H1 (cell line): ENCODE measurements around the gene DPYD. TPM values are rescaled to one million over a fixed set of nuclear protein-coding genes. Genes with fewer than 3 reads are reported as not detected.

Source experiments
- CTCF ChIA-PET: fragments of 300-600 bp; sonication (Branson Sonifier 250); formaldehyde crosslinking; loops from one replicate; lab custom pipeline; 2021; ENCODE audit not compliant: partially characterized antibody; lab: Charles Lee
- POLR2A ChIA-PET: fragments of 300-600 bp; sonication (Branson Sonifier 250); formaldehyde crosslinking; loops from one replicate; lab custom pipeline; 2021; ENCODE audit warnings: inconsistent platforms; ENCODE audit not compliant: partially characterized antibody; lab: Charles Lee
- DNase-seq, 2 experiments: peaks; one replicate each; pipeline versions ENCODE4 v3.0.0 to v3.0.0-alpha.2; 2010 to 2022; ENCODE audit warnings: low spot score in 2 of 2, low read depth in 1 of 2, mixed read lengths in 1 of 2
- FAIRE-seq: peaks from 2 replicates; lab custom pipeline; 2011; peaks lifted over from hg19 to GRCh38; lab: Jason Lieb, UNC
- H2AFZ ChIP-seq: 2 replicates; pipeline ENCODE4 v1.8.1; 2012; ENCODE audit warnings: low read length, inconsistent platforms
- H2AK5ac ChIP-seq: 2 replicates; pipeline ENCODE4 v1.6.1; 2013; ENCODE audit warnings: low read depth, low read length
- H2BK120ac ChIP-seq: replicated peaks from 2 replicates; pipeline ENCODE3; 2013; ENCODE audit warnings: low read depth, low read length, inconsistent platforms
- H2BK12ac ChIP-seq: 2 replicates; pipeline ENCODE4 v1.6.1; 2013; ENCODE audit warnings: low read depth, low read length
- H2BK15ac ChIP-seq: 2 replicates; pipeline ENCODE4 v1.6.1; 2013; ENCODE audit warnings: low read length
- H2BK20ac ChIP-seq: 2 replicates; pipeline ENCODE4 v1.6.1; 2013; ENCODE audit warnings: low read length
- H2BK5ac ChIP-seq: 2 replicates; pipeline ENCODE4 v1.6.1; 2013; ENCODE audit warnings: low read depth, low read length
- H3K14ac ChIP-seq: 2 replicates; pipeline ENCODE4 v1.6.1; 2013; ENCODE audit warnings: inconsistent platforms; ENCODE audit not compliant: insufficient read length
- H3K18ac ChIP-seq: 2 replicates; pipeline ENCODE4 v1.6.1; 2013; ENCODE audit warnings: low read length; ENCODE audit errors: extremely low read depth
- H3K23ac ChIP-seq: 2 replicates; pipeline ENCODE4 v1.6.1; 2013; ENCODE audit warnings: inconsistent platforms; ENCODE audit not compliant: insufficient read length
- H3K23me2 ChIP-seq: 2 replicates; pipeline ENCODE4 v1.6.1; 2013; ENCODE audit warnings: low read depth, low read length
- H3K27ac ChIP-seq: 2 replicates; pipeline ENCODE4 v1.6.1; 2011; ENCODE audit warnings: low read depth, low read length, inconsistent platforms
- H3K27me3 ChIP-seq, 4 experiments: replicated peaks in 1 of 4; 1 replicate in 1 of 4; 2 replicates in 3 of 4; pipeline versions ENCODE4 v1.6.1 to v1.8.1; 2011 to 2013; ENCODE audit warnings: low read length in 3 of 4, mild to moderate bottlenecking in 3 of 4, inconsistent platforms in 2 of 4, mixed read lengths in 2 of 4, moderate library complexity in 1 of 4; ENCODE audit not compliant: control insufficient read depth in 3 of 4, insufficient read depth in 3 of 4; ENCODE audit errors: extremely low read depth in 1 of 4
- H3K36me3 ChIP-seq, 4 experiments: 2 replicates each; pipeline versions ENCODE4 v1.6.1 to v1.8.1; 2011 to 2013; ENCODE audit warnings: mild to moderate bottlenecking in 4 of 4, low read length in 3 of 4, moderate library complexity in 2 of 4, control low read depth in 1 of 4, inconsistent platforms in 1 of 4; ENCODE audit not compliant: insufficient read depth in 4 of 4, control insufficient read depth in 2 of 4
- H3K4ac ChIP-seq: replicated peaks from 2 replicates; pipeline ENCODE3; 2013; ENCODE audit warnings: low read length, low read depth, mixed read lengths, inconsistent platforms; ENCODE audit not compliant: insufficient read length
- H3K4me1 ChIP-seq, 4 experiments: replicated peaks in 1 of 4; 1 replicate in 1 of 4; 2 replicates in 3 of 4; pipeline versions ENCODE4 v1.6.1 to v1.8.1; 2011 to 2013; ENCODE audit warnings: low read length in 3 of 4, inconsistent platforms in 2 of 4, mixed read lengths in 1 of 4; ENCODE audit not compliant: insufficient read depth in 4 of 4, control insufficient read depth in 3 of 4
- H3K4me2 ChIP-seq, 2 experiments: 2 replicates each; pipeline versions ENCODE4 v1.6.1 to v1.8.1; 2011 to 2013; ENCODE audit warnings: low read depth in 2 of 2, low read length in 2 of 2, control low read depth in 1 of 2, inconsistent platforms in 1 of 2, mild to moderate bottlenecking in 1 of 2; ENCODE audit not compliant: insufficient read depth in 1 of 2
- H3K4me3 ChIP-seq, 4 experiments: fragments of 200-600, 300-600 bp in 1 of 4; sonication (generic), shearing (Covaris generic), sonication (Bioruptor Twin) in 1 of 4; 2 replicates each; pipeline versions ENCODE4 v1.5.1 to v1.8.1; 2011 to 2016; ENCODE audit warnings: low read length in 4 of 4, low read depth in 3 of 4, control low read depth in 2 of 4, inconsistent platforms in 2 of 4, mild to moderate bottlenecking in 2 of 4, mixed read lengths in 1 of 4, moderate library complexity in 1 of 4; ENCODE audit not compliant: insufficient read depth in 2 of 4; ENCODE audit errors: extremely low read depth in 1 of 4
- H3K56ac ChIP-seq: replicated peaks from 2 replicates; pipeline ENCODE3; 2013; ENCODE audit warnings: low read depth, mild to moderate bottlenecking, mixed read lengths, low read length, inconsistent platforms; ENCODE audit not compliant: insufficient read length
- H3K79me1 ChIP-seq: 2 replicates; pipeline ENCODE4 v1.6.1; 2013; ENCODE audit warnings: low read depth, low read length, control low read depth
- H3K79me2 ChIP-seq, 2 experiments: 2 replicates each; pipeline versions ENCODE4 v1.6.1 to v1.8.1; 2012 to 2013; ENCODE audit warnings: low read length in 2 of 2, mild to moderate bottlenecking in 2 of 2, inconsistent platforms in 1 of 2; ENCODE audit not compliant: insufficient read depth in 2 of 2, control insufficient read depth in 1 of 2
- H3K9ac ChIP-seq, 4 experiments: replicated peaks in 1 of 4; 1 replicate in 1 of 4; 2 replicates in 3 of 4; pipeline versions ENCODE4 v1.6.1 to v1.8.1; 2011 to 2013; ENCODE audit warnings: low read depth in 3 of 4, low read length in 3 of 4, control low read depth in 2 of 4, mild to moderate bottlenecking in 2 of 4, moderate library complexity in 2 of 4, inconsistent platforms in 1 of 4; ENCODE audit errors: extremely low read depth in 1 of 4
- H3K9me3 ChIP-seq, 2 experiments: 2 replicates each; pipeline versions ENCODE4 v1.6.1 to v1.8.1; 2012 to 2013; ENCODE audit warnings: mild to moderate bottlenecking in 2 of 2, moderate library complexity in 2 of 2, control low read depth in 1 of 2, inconsistent platforms in 1 of 2, low read depth in 1 of 2, low read length in 1 of 2, mixed read lengths in 1 of 2; ENCODE audit not compliant: insufficient read depth in 2 of 2
- H4K20me1 ChIP-seq, 2 experiments: replicated peaks in 1 of 2; 2 replicates each; pipeline versions ENCODE3 to v1.8.1; 2011 to 2013; ENCODE audit warnings: inconsistent platforms in 2 of 2, low read length in 2 of 2, mild to moderate bottlenecking in 1 of 2; ENCODE audit not compliant: insufficient read depth in 2 of 2, control insufficient read depth in 1 of 2
- H4K5ac ChIP-seq: 2 replicates; pipeline ENCODE4 v1.6.1; 2013; ENCODE audit warnings: low read length, low read depth, mixed read lengths, inconsistent platforms; ENCODE audit not compliant: insufficient read length
- H4K8ac ChIP-seq: 2 replicates; pipeline ENCODE4 v1.8.0; 2013; ENCODE audit warnings: mild to moderate bottlenecking, moderate library complexity, low read length, inconsistent platforms; ENCODE audit not compliant: insufficient read depth; ENCODE audit errors: extremely low read depth
- H4K91ac ChIP-seq: replicated peaks from 2 replicates; pipeline ENCODE3; 2013; ENCODE audit warnings: low read length, mixed read lengths, inconsistent platforms; ENCODE audit not compliant: insufficient read length
- BCL11A ChIP-seq, 2 experiments: IDR thresholded peaks; one replicate each; pipeline ENCODE4 v1.6.1; 2011; ENCODE audit warnings: low read depth in 2 of 2, low read length in 2 of 2, mild to moderate bottlenecking in 2 of 2
- CTCF ChIP-seq, 3 experiments: IDR thresholded peaks; 1 replicate in 2 of 3; 2 replicates in 1 of 3; pipeline versions ENCODE4 v1.5.1 to v1.6.1; 2011; ENCODE audit warnings: low read length in 3 of 3, mild to moderate bottlenecking in 3 of 3, inconsistent platforms in 2 of 3, low read depth in 1 of 3, moderate library complexity in 1 of 3; ENCODE audit not compliant: insufficient read depth in 1 of 3; ENCODE audit errors: control extremely low read depth in 1 of 3
- E2F6 ChIP-seq: IDR thresholded peaks from 2 replicates; pipeline ENCODE4 v1.6.1; 2012; ENCODE audit warnings: inconsistent platforms
- EZH2 ChIP-seq: fragments of 200-600 bp; sonication (generic); IDR thresholded peaks from 2 replicates; pipeline ENCODE4 v1.7.1; 2012; ENCODE audit warnings: low read depth, mild to moderate bottlenecking, moderate library complexity, low read length, inconsistent platforms; ENCODE audit not compliant: severe bottlenecking
- SP2 ChIP-seq: IDR thresholded peaks from 2 replicates; pipeline ENCODE4 v1.6.1; 2012; ENCODE audit warnings: mild to moderate bottlenecking, low read length, inconsistent platforms
- YY1 ChIP-seq: IDR thresholded peaks from 2 replicates; pipeline ENCODE4 v1.6.1; 2011; ENCODE audit warnings: low read depth, mild to moderate bottlenecking, low read length
- ZNF274 ChIP-seq: IDR thresholded peaks from 2 replicates; pipeline ENCODE4 v1.7.0; 2012; ENCODE audit warnings: low read length, borderline replicate concordance; ENCODE audit errors: extremely low read depth
- WGBS, 2 experiments: shearing (Covaris generic) in 1 of 2; methylation state at CpG; one replicate each; pipeline versions ENCODE4 v1.1.6 to v1.1.7; 2013 to 2015; ENCODE audit warnings: low lambda C conversion rate in 2 of 2, mixed read lengths in 2 of 2, inconsistent platforms in 1 of 2, low coverage in 1 of 2, missing lambda C conversion rate in 1 of 2; ENCODE audit not compliant: insufficient replicate concordance in 2 of 2, insufficient coverage in 1 of 2, insufficient read length in 1 of 2; ENCODE audit errors: extremely low coverage in 1 of 2, missing lambda C conversion rate in 1 of 2; 5-methylcytosine and 5-hydroxymethylcytosine counted together
- polyA plus RNA-seq, 7 experiments: library from polyadenylated mRNA; depleted of rRNA in 3 of 7; stranded (reverse) in 5 of 7; unstranded in 2 of 7; fragments of >200 nt in 5 of 7; fragments of 200-250 nt in 2 of 7; gene quantifications; 1 replicate in 5 of 7; 2 replicates in 1 of 7; 4 replicates in 1 of 7; pipeline versions ENCODE4 v1.2.1 to v1.2.3, GENCODE V29; 2011 to 2013; ENCODE audit warnings: missing spikeins in 2 of 7, mixed read lengths in 2 of 7
- total RNA-seq: library from RNA; stranded (reverse); fragmentation: NEBNext Ultra II Directional; extraction: Animal tissue kit (Norgen Biotek cat#: 25700); gene quantifications from 2 replicates; pipeline ENCODE4 v1.2.1, GENCODE V29; 2021

DPYD gene
- total and polyA plus RNA-seq, 2 of the 8 experiments (the other 6 are each of a cell fraction or from before 2014, with no cell fraction given): 0.29 to 0.73 TPM

- no peaks in the 10 kb centered on the region for H3K9me3 ChIP-seq
- TF ChIP-seq EZH2 (no peak), SP2 (no peak), YY1 (no peak), E2F6 (no peak), BCL11A (IDR thresholded peaks at IDR 0.05; ENCODE audit: low read depth in 2 of 2, low read length in 2 of 2) (no peak), ZNF274 (no peak), CTCF (IDR thresholded peaks at IDR 0.05; ENCODE audit: control extremely low read depth in 1 of 3, insufficient read depth in 1 of 3, low read depth in 1 of 3, low read length in 3 of 3) (no peak)
- no peak overlapping the region for H3K4me3 ChIP-seq
- CTCF ChIA-PET: interaction anchor here (0.8 to 1.5 kb wide), 2 partner anchors 35 to 389 kb away, joined by 3 read pairs; no protein-coding TSS in a partner anchor
- H3K36me3 ChIP-seq: no peaks in the 10 kb centered on the region
- no peak overlapping the region for H2BK20ac ChIP-seq
- no peak overlapping the region for H2BK5ac ChIP-seq
- H4K8ac ChIP-seq: no peak overlapping the region
- H2BK15ac ChIP-seq: no peak overlapping the region
- POLR2A ChIA-PET: no interaction called here
- WGBS, 2 experiments: 91% methylated on average over 5 of the region's 5 CpGs; no CpG with 5 or more reads in 1 of the 2 experiments
- no peak overlapping the region for H3K14ac ChIP-seq
- no peak overlapping the region for H2AK5ac ChIP-seq
- no peak overlapping the region for H2AFZ ChIP-seq
- H3K56ac ChIP-seq: no peak overlapping the region
- H3K79me1 ChIP-seq: no peaks in the 10 kb centered on the region
- no peaks in the 10 kb centered on the region for H3K79me2 ChIP-seq
- H4K5ac ChIP-seq: no peak overlapping the region
- H3K18ac ChIP-seq: no peak overlapping the region
- no peak overlapping the region for H3K23ac ChIP-seq
- no peak overlapping the region for H3K27ac ChIP-seq
- H3K4me1 ChIP-seq: peaks cover 0 to 5% (median 1%) of the 10 kb centered on the region in 4 experiments; a peak in 2 of 7 replicates
- no peak overlapping the region for H4K91ac ChIP-seq
- H2BK12ac ChIP-seq: no peak overlapping the region
- no peaks in the 10 kb centered on the region for H3K27me3 ChIP-seq
- H3K4ac ChIP-seq: no peak overlapping the region
- no peak overlapping the region for H3K4me2 ChIP-seq
- H3K23me2 ChIP-seq: no peaks in the 10 kb centered on the region
- FAIRE-seq: no peak
- peak overlapping the region in 1 of 4 experiments; percentile 13; a peak in 1 of 7 replicates for H3K9ac ChIP-seq
- H4K20me1 ChIP-seq: no peaks in the 10 kb centered on the region
- no peak for DNase-seq
- no peak overlapping the region for H2BK120ac ChIP-seq
Measured at GRCh38 chr1:97136996-97137395, 783.8 kb downstream of the DPYD start.
